GM23248 (cell line): ENCODE measurements around the gene TTC28.

Source experiments
- EZH2 ChIP-seq: fragments of 200-600 bp; sonication (generic); IDR thresholded peaks from 2 replicates; pipeline ENCODE4 v1.6.1; 2018; ENCODE audit warnings: antibody characterized with exemption, mild to moderate bottlenecking; ENCODE audit not compliant: insufficient read depth, poor library complexity, severe bottlenecking
- EZH2phosphoT487 ChIP-seq: fragments of 200-600 bp; sonication (generic); IDR thresholded peaks from 2 replicates; pipeline ENCODE4 v1.6.1; 2018; ENCODE audit warnings: antibody characterized with exemption, moderate library complexity, mild to moderate bottlenecking, low read depth; ENCODE audit not compliant: insufficient read depth

GRCh38 chr22:28229566-28230485 lies 449.8 kb downstream of the TTC28 start:
- TF ChIP-seq EZH2: no peak
- no peak for TF ChIP-seq EZH2phosphoT487
